Calu3 (cell line): ENCODE measurements around the gene KIDINS220. TPM values are rescaled to one million over a fixed set of nuclear protein-coding genes. Genes with fewer than 3 reads are reported as not detected.

Source experiments
- BruUV-seq: library from RNA; stranded (reverse); fragments of 400-500 nt; replicated peaks from 2 replicates; lab custom pipeline; 2021; lab: Mats Ljungman, UMichigan
- CTCF ChIA-PET: fragments of 300-600 bp; sonication (Branson Sonifier 250); formaldehyde crosslinking; loops from one replicate; lab custom pipeline; 2022; ENCODE audit warnings: antibody characterized with exemption; lab: Charles Lee
- DNase-seq: peaks from one replicate; pipeline ENCODE4 v3.0.0; 2022
- H3K27ac Mint-ChIP-seq: one replicate; pipeline ENCODE4 v1.8.0; 2022; ENCODE audit warnings: mixed read lengths; ENCODE audit not compliant: unreplicated experiment
- H3K27me3 Mint-ChIP-seq: one replicate; pipeline ENCODE4 v1.8.0; 2022; ENCODE audit warnings: mixed read lengths; ENCODE audit not compliant: unreplicated experiment
- H3K36me3 Mint-ChIP-seq: one replicate; pipeline ENCODE4 v1.8.0; 2022; ENCODE audit warnings: mild to moderate bottlenecking, moderate library complexity, mixed read lengths; ENCODE audit not compliant: insufficient read depth, unreplicated experiment
- H3K4me1 Mint-ChIP-seq: one replicate; pipeline ENCODE4 v1.8.0; 2022; ENCODE audit warnings: mild to moderate bottlenecking, low read depth, mixed read lengths; ENCODE audit not compliant: unreplicated experiment
- H3K4me3 Mint-ChIP-seq: one replicate; pipeline ENCODE4 v1.8.0; 2022; ENCODE audit warnings: mild to moderate bottlenecking, low read depth, moderate library complexity, mixed read lengths; ENCODE audit not compliant: unreplicated experiment
- H3K9me3 Mint-ChIP-seq: one replicate; pipeline ENCODE4 v1.8.0; 2022; ENCODE audit warnings: low read depth, mixed read lengths; ENCODE audit not compliant: unreplicated experiment
- CTCF ChIP-seq: fragments of 200-600 bp; IDR thresholded peaks from one replicate; pipeline ENCODE4 v1.8.0; 2022; ENCODE audit warnings: antibody characterized with exemption; ENCODE audit not compliant: unreplicated experiment
- intact Hi-C: fragments of 100-400 bp; cut with micrococcal nuclease; formaldehyde crosslinking; loops from one replicate; pipeline ENCODE4 v1.10.0; 2022; ENCODE audit not compliant: unreplicated experiment
- total RNA-seq: library from RNA; stranded (reverse); gene quantifications from 2 replicates; pipeline ENCODE4 v1.2.3, GENCODE V29; 2022

The KIDINS220 gene
- total RNA-seq, 1 experiment from 2014 or later: 33.6 TPM

- Mint-ChIP-seq H3K27me3 (no peaks in the 10 kb centered on the region), H3K4me3 (no peak overlapping the region), H3K4me1 (no peaks in the 10 kb centered on the region), H3K9me3 (peaks cover 8% of the 10 kb centered on the region), H3K36me3 (no peaks in the 10 kb centered on the region), H3K27ac (no peak overlapping the region)
- no peak for DNase-seq
- intact Hi-C loops: loop anchor here (2.0 kb wide), 1 partner anchor 1327 kb away; no protein-coding TSS in a partner anchor
- CTCF ChIA-PET: no interaction called here
- no TSS peak for BruUV-seq
- no peak for TF ChIP-seq CTCF
These were observed 83.2 kb downstream of the KIDINS220 start for GRCh38 chr2:8754106-8754776.

- H3K9me3 Mint-ChIP-seq: peaks cover 8% of the 10 kb centered on the region
- CTCF ChIA-PET: no interaction called here
- no peak for DNase-seq
- H3K27ac Mint-ChIP-seq: no peak overlapping the region
- TF ChIP-seq CTCF: no peak
- intact Hi-C loops: loop anchor here (2.0 kb wide), 1 partner anchor 1327 kb away; no protein-coding TSS in a partner anchor
- H3K4me1 Mint-ChIP-seq: no peaks in the 10 kb centered on the region
- H3K36me3 Mint-ChIP-seq: no peaks in the 10 kb centered on the region
- no TSS peak for BruUV-seq
- H3K27me3 Mint-ChIP-seq: no peaks in the 10 kb centered on the region
- no peak overlapping the region for H3K4me3 Mint-ChIP-seq
These were observed 83.8 kb downstream of the KIDINS220 start for GRCh38 chr2:8753609-8754008.

- H3K27me3 Mint-ChIP-seq: no peaks in the 10 kb centered on the region
- CTCF ChIA-PET: no interaction called here
- no TSS peak for BruUV-seq
- DNase-seq: no peak
- no peaks in the 10 kb centered on the region for H3K36me3 Mint-ChIP-seq
- H3K9me3 Mint-ChIP-seq: peaks cover 8% of the 10 kb centered on the region
- H3K27ac Mint-ChIP-seq: no peak overlapping the region
- no peak overlapping the region for H3K4me3 Mint-ChIP-seq
- intact Hi-C loops: no loop called here
- TF ChIP-seq CTCF: no peak
- H3K4me1 Mint-ChIP-seq: no peaks in the 10 kb centered on the region
These were observed 85.0 kb downstream of the KIDINS220 start for GRCh38 chr2:8752385-8752784.

GRCh38 chr2:8750221-8750620 is 87.2 kb downstream of the KIDINS220 start:
- H3K27me3 Mint-ChIP-seq: no peaks in the 10 kb centered on the region
- intact Hi-C loops: no loop called here
- no peaks in the 10 kb centered on the region for H3K9me3 Mint-ChIP-seq
- H3K4me3 Mint-ChIP-seq: no peak overlapping the region
- TF ChIP-seq CTCF: no peak
- CTCF ChIA-PET: no interaction called here
- no peaks in the 10 kb centered on the region for H3K36me3 Mint-ChIP-seq
- no peak for DNase-seq
- no TSS peak for BruUV-seq
- no peaks in the 10 kb centered on the region for H3K4me1 Mint-ChIP-seq
- H3K27ac Mint-ChIP-seq: no peak overlapping the region
